ENCODE results near the gene PFDN2. TPM values are rescaled to one million over a fixed set of nuclear protein-coding genes. Genes with fewer than 3 reads are reported as not detected.

PFDN2 gene
- total RNA-seq, 2 donors from 2014 or later = 33.6 to 36.0 TPM

- peak; percentile 94 for DNase-seq (ENCODE audit: low spot score)
- Histone ChIP-seq H3K27ac (peak within 1 kb of the TSS; percentile 93 to 97), H3K9me3 (no peaks in the 10 kb centered on the region), H3K36me3 (no peaks in the 10 kb centered on the region), H3K27me3 (replicated peaks; ENCODE audit: insufficient read depth) (no peaks in the 10 kb centered on the region), H3K4me1 (replicated peaks) (peaks cover 5% of the 10 kb centered on the region), H3K4me3 (peak within 1 kb of the TSS; percentile 69 to 77)
- intact Hi-C loops (cut with DNase I) = loop anchor here (2.0 kb wide), 2 partner anchors 14 to 20 kb away; partner anchors contain the start of genes NIT1, PFDN2 and UFC1
- TF ChIP-seq CTCF (IDR thresholded peaks at IDR 0.05) (peak in 2 of 4 experiments; percentile 3 to 7), POLR2A (IDR thresholded peaks at IDR 0.05) (peak; percentile 46), POLR2AphosphoS5 (IDR thresholded peaks at IDR 0.05) (peak; percentile 69)
- under 1% methylated on average over 67 of the region's 68 CpGs for WGBS
These were observed 14.8 kb upstream of the PFDN2 start, which contains the start of gene DEDD for GRCh38 chr1:161132410-161133219. DEDD (minus strand) TSS chr1:161132667; CDS start chr1:161124462, 8,205 bp downstream.

- Histone ChIP-seq H3K27ac (peak overlapping the region; percentile 93 to 97), H3K4me3 (peak overlapping the region; percentile 69 to 77), H3K27me3 (replicated peaks; ENCODE audit: insufficient read depth) (no peaks in the 10 kb centered on the region), H3K9me3 (no peaks in the 10 kb centered on the region), H3K36me3 (no peaks in the 10 kb centered on the region), H3K4me1 (replicated peaks) (peaks cover 5% of the 10 kb centered on the region)
- no peak for TF ChIP-seq POLR2A (IDR thresholded peaks at IDR 0.05)
- no peak for TF ChIP-seq POLR2AphosphoS5 (IDR thresholded peaks at IDR 0.05)
- no peak for TF ChIP-seq CTCF (IDR thresholded peaks at IDR 0.05)
- intact Hi-C loops (cut with DNase I) = loop anchor here (2.0 kb wide), 2 partner anchors 13 to 21 kb away; partner anchors contain the start of genes NIT1, PFDN2 and UFC1
- 3% methylated on average over 22 of the region's 22 CpGs for WGBS
- DNase-seq (ENCODE audit: low spot score) = no peak
These were observed 13.9 kb upstream of the PFDN2 start for GRCh38 chr1:161131523-161132409.

GRCh38 chr1:161130266-161130665, 12.4 kb upstream of the PFDN2 start:
- Histone ChIP-seq H3K36me3 (no peaks in the 10 kb centered on the region), H3K4me3 (no peak overlapping the region), H3K9me3 (no peaks in the 10 kb centered on the region), H3K4me1 (replicated peaks) (peaks cover 5% of the 10 kb centered on the region), H3K27me3 (replicated peaks; ENCODE audit: insufficient read depth) (no peaks in the 10 kb centered on the region), H3K27ac (no peak overlapping the region)
- no peak for DNase-seq (ENCODE audit: low spot score)
- WGBS = 37% methylated on average over 1 of the region's 1 CpG
- TF ChIP-seq POLR2AphosphoS5 (IDR thresholded peaks at IDR 0.05) (no peak), CTCF (IDR thresholded peaks at IDR 0.05) (no peak), POLR2A (IDR thresholded peaks at IDR 0.05) (no peak)
- intact Hi-C loops (cut with DNase I) = no loop called here

DNA sequence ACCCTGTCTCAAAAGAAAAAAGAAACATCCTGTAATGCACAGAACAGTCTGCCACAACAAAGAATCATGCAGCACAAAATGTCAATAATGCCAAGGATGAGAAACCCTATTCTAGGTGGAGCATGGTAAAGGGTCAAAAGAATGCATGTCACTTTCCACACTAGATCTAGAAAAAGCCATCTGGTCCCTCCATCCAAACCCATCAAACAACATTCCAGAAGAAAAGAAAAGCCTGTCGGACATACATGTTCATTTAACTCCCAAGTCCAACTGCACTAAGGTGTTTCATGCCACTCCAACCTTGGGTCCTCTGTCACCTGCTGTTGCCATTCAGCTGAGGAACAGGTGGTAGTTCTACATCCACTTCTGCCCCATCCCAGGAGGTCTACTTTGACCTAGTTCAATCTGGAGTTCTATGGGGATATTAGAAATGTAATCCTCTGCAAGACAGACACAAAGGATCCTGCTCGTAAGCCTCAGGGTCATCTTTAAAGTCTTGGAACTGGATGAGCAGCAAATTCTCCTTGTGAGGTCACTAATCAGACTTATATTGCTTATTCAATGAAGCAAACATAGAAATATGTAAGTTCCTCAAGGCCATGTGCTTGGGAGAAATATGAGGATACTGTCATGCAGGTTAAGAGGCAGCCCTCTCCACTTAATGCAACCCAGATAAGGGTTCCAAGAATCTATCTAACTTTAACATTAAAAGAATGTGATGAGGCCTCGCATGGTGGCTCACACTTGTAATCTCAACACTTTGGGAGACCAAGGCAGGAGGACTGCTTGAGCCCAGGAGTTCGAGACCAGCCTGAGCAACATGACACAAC, 11.0 kb upstream of the PFDN2 start:
- Histone ChIP-seq H3K27me3 (replicated peaks; ENCODE audit: insufficient read depth) (no peaks in the 10 kb centered on the region), H3K9me3 (no peaks in the 10 kb centered on the region), H3K36me3 (peaks cover 4 to 9% of the 10 kb centered on the region in 2 donors), H3K27ac (no peak overlapping the region), H3K4me3 (no peak overlapping the region), H3K4me1 (replicated peaks) (peaks cover 1% of the 10 kb centered on the region)
- DNase-seq (ENCODE audit: low spot score) = no peak
- 91% methylated on average over 4 of the region's 4 CpGs for WGBS
- intact Hi-C loops (cut with DNase I) = no loop called here
- TF ChIP-seq POLR2AphosphoS5 (IDR thresholded peaks at IDR 0.05) = no peak
- no peak for TF ChIP-seq CTCF (IDR thresholded peaks at IDR 0.05)
- TF ChIP-seq POLR2A (IDR thresholded peaks at IDR 0.05) = no peak
